Natural killer cell (primary cell): ENCODE measurements around the gene ZNF648. TPM values are rescaled to one million over a fixed set of nuclear protein-coding genes. Genes with fewer than 3 reads are reported as not detected.

Source experiments
- ATAC-seq, 3 donors: fragments of 150-1000 bp in 2 of 3; fragments of 200-7000 bp in 1 of 3; cut with Tn5 transposase; 1 replicate in 1 of 3; 2 replicates in 2 of 3; pipeline ENCODE4 v1.10.0; 2021; ENCODE audit warnings: mild to moderate bottlenecking in 2 of 3, moderate library complexity in 2 of 3
- DNase-seq, 2 donors: peaks; one replicate each; pipeline versions ENCODE4 v3.0.0 to v3.0.0-alpha.2; 2013 to 2021; ENCODE audit warnings: mixed read lengths in 1 of 2
- H3K27ac ChIP-seq: one replicate; pipeline ENCODE4 v1.5.1; 2013; ENCODE audit warnings: mild to moderate bottlenecking, low read length
- H3K27me3 ChIP-seq: one replicate; pipeline ENCODE4 v1.6.1; 2013; ENCODE audit warnings: low read length; ENCODE audit not compliant: control insufficient read depth, insufficient read depth
- H3K36me3 ChIP-seq: one replicate; pipeline ENCODE4 v1.6.1; 2013; ENCODE audit warnings: low read length; ENCODE audit not compliant: control insufficient read depth, insufficient read depth
- H3K4me1 ChIP-seq: one replicate; pipeline ENCODE4 v1.6.1; 2013; ENCODE audit warnings: low read length; ENCODE audit not compliant: control insufficient read depth, insufficient read depth
- H3K4me3 ChIP-seq: one replicate; pipeline ENCODE4 v1.5.1; 2013; ENCODE audit warnings: low read length
- H3K9me3 ChIP-seq: one replicate; pipeline ENCODE4 v1.6.1; 2013; ENCODE audit warnings: low read length; ENCODE audit not compliant: control insufficient read depth, insufficient read depth
- H3K27ac Mint-ChIP-seq, 2 donors: one replicate each; pipeline ENCODE4 v1.8.0; 2022; ENCODE audit warnings: mild to moderate bottlenecking in 2 of 2, mixed read lengths in 2 of 2, moderate library complexity in 1 of 2
- H3K27me3 Mint-ChIP-seq, 2 donors: one replicate each; pipeline ENCODE4 v1.8.0; 2022; ENCODE audit warnings: low read depth in 2 of 2, mixed read lengths in 2 of 2
- H3K36me3 Mint-ChIP-seq: one replicate; pipeline ENCODE4 v1.8.0; 2022; ENCODE audit warnings: mixed read lengths
- H3K4me1 Mint-ChIP-seq, 2 donors: one replicate each; pipeline ENCODE4 v1.8.0; 2022; ENCODE audit warnings: mixed read lengths in 2 of 2
- H3K4me3 Mint-ChIP-seq: one replicate; pipeline ENCODE4 v1.8.0; 2022; ENCODE audit warnings: mild to moderate bottlenecking, moderate library complexity, mixed read lengths
- H3K9me3 Mint-ChIP-seq, 2 donors: one replicate each; pipeline ENCODE4 v1.8.0; 2022; ENCODE audit warnings: mixed read lengths in 2 of 2
- WGBS: methylation state at CpG from one replicate; pipeline ENCODE4 v1.1.7; 2013; ENCODE audit warnings: missing lambda C conversion rate; ENCODE audit not compliant: insufficient coverage; 5-methylcytosine and 5-hydroxymethylcytosine counted together
- intact Hi-C: fragments of 100-400 bp; cut with micrococcal nuclease; formaldehyde crosslinking; loops from one replicate; pipeline ENCODE4 v1.14.2; 2022
- total RNA-seq, 4 donors: library from RNA; stranded (reverse); fragments of 120-200 nt in 1 of 4; gene quantifications; one replicate each; pipeline versions ENCODE4 v1.2.3 to v1.2.4, GENCODE V29; 2013 to 2022
- TF ChIP-seq, protein P1 (sequence below): fragments of 200-600 bp; IDR thresholded peaks from one replicate; pipeline ENCODE4 v1.8.0; 2022; ENCODE audit warnings: antibody characterized with exemption

Gene ZNF648
- total RNA-seq, 3 donors from 2014 or later (not counting 1 experiment from before 2014, with no cell fraction given): not detected

DNA sequence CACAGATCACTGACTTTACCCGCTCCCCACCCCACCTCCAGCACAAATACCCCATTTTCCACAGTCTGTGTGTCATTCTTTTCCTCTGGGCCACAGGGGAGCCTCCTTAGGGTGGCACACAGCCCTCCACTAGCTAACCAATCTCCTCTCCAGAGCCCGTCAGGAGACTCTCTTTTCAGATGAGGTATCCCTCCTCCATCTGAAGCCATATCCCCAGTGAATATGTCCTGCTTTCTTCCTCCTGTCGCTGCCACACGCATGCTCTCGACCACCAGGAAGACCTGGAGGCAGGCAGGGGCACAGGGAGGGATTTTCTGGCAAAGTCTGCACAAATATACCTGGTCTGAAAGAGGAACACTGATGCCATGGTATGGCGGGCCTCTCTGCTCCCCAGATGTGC lies 635 bp downstream of the ZNF648 start:
- Mint-ChIP-seq H3K9me3 (no peaks in the 10 kb centered on the region), H3K27me3 (peaks cover 26 to 62% of the 10 kb centered on the region in 2 donors), H3K4me3 (no peak overlapping the region), H3K27ac (no peak overlapping the region), H3K36me3 (no peaks in the 10 kb centered on the region), H3K4me1 (no peaks in the 10 kb centered on the region)
- ATAC-seq: no peak
- Histone ChIP-seq H3K36me3 (no peaks in the 10 kb centered on the region), H3K4me3 (no peak overlapping the region), H3K4me1 (no peaks in the 10 kb centered on the region), H3K9me3 (no peaks in the 10 kb centered on the region), H3K27ac (no peak overlapping the region), H3K27me3 (no peaks in the 10 kb centered on the region)
- no peak for DNase-seq
- 72% methylated on average over 6 of the region's 6 CpGs for WGBS
- TF ChIP-seq, protein P1, sequence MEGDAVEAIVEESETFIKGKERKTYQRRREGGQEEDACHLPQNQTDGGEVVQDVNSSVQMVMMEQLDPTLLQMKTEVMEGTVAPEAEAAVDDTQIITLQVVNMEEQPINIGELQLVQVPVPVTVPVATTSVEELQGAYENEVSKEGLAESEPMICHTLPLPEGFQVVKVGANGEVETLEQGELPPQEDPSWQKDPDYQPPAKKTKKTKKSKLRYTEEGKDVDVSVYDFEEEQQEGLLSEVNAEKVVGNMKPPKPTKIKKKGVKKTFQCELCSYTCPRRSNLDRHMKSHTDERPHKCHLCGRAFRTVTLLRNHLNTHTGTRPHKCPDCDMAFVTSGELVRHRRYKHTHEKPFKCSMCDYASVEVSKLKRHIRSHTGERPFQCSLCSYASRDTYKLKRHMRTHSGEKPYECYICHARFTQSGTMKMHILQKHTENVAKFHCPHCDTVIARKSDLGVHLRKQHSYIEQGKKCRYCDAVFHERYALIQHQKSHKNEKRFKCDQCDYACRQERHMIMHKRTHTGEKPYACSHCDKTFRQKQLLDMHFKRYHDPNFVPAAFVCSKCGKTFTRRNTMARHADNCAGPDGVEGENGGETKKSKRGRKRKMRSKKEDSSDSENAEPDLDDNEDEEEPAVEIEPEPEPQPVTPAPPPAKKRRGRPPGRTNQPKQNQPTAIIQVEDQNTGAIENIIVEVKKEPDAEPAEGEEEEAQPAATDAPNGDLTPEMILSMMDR: no peak
- intact Hi-C loops: no loop called here

DNA sequence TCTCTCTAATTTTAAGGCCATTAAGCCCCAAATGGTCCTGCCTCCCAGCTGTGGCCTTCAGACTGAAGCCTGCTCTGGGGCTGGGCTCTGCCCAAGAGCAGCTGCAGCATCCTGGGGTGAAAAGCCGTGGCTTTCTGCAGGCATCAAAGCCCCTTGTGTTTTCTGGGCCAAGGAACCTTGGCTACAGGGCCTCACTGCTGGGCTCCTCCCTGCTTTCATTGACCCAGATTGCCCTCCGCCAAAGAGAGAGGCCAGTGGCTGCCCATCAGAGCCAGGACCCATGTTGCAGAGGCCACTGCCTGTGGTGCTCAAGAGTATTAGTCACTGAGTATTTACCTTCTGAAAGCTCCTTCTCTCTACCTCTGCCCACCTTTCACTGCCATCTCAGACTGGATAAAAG lies 1.6 kb downstream of the ZNF648 start:
- Mint-ChIP-seq H3K4me3 (no peak overlapping the region), H3K27ac (no peak overlapping the region), H3K27me3 (peaks cover 24 to 64% of the 10 kb centered on the region in 2 donors), H3K36me3 (no peaks in the 10 kb centered on the region), H3K9me3 (no peaks in the 10 kb centered on the region), H3K4me1 (no peaks in the 10 kb centered on the region)
- intact Hi-C loops: no loop called here
- Histone ChIP-seq H3K27me3 (no peaks in the 10 kb centered on the region), H3K4me3 (no peak overlapping the region), H3K27ac (no peak overlapping the region), H3K4me1 (no peaks in the 10 kb centered on the region), H3K36me3 (no peaks in the 10 kb centered on the region), H3K9me3 (no peaks in the 10 kb centered on the region)
- DNase-seq: no peak
- no peak for ATAC-seq
- WGBS: 76% methylated on average over 2 of the region's 2 CpGs
- TF ChIP-seq, protein P1: no peak

DNA sequence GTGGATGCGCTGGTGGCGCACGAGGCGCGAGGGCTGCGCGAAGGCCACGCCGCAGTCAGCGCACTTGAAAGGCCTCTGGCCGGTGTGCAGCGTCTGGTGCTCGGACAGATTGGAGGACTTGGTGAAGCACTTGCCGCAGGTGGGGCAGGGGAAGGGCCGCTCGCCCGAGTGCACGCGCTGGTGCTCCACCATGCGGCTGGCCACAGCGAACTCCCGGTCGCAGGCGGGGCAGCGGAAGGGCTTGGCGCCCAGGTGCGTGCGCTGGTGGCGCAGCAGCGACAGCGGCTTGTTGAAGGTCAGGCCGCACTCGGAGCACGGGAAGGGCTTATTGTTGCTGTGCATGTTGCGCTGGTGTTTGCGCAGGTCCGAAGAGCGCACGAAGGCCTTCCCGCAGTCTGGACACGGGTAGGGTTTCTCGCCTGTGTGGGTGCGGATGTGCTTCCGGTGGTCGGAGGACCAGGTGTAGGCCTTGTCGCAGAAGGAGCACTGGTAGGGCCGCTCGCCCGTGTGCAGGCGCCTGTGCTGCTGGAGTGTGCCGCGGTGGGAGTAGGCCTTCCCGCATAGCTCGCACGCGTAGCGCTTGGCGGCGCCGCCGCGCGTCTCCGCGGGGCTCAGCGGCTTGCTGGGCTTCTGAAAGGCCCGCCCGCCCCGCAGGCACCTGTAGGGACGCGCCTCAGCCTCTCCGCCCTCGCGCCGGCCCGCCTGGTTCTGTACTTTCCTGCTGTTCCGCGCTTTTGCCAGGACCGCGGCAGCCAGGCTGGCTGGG lies 4.7 kb downstream of the ZNF648 start:
- Histone ChIP-seq H3K27me3 (no peaks in the 10 kb centered on the region), H3K36me3 (no peaks in the 10 kb centered on the region), H3K4me1 (no peaks in the 10 kb centered on the region), H3K27ac (no peak overlapping the region), H3K9me3 (no peaks in the 10 kb centered on the region), H3K4me3 (no peak overlapping the region)
- no peak for ATAC-seq
- no peak overlapping the region for H3K27ac Mint-ChIP-seq
- H3K4me3 Mint-ChIP-seq: no peak overlapping the region
- H3K9me3 Mint-ChIP-seq: no peaks in the 10 kb centered on the region
- no peaks in the 10 kb centered on the region for H3K36me3 Mint-ChIP-seq
- intact Hi-C loops: no loop called here
- peaks cover 22 to 46% of the 10 kb centered on the region in 2 donors for H3K27me3 Mint-ChIP-seq
- no peaks in the 10 kb centered on the region for H3K4me1 Mint-ChIP-seq
- TF ChIP-seq, protein P1: no peak
- WGBS: 15% methylated on average over 80 of the region's 80 CpGs
- no peak for DNase-seq
